HFFc6 (cell line): ENCODE measurements around the gene NPFF. TPM values are rescaled to one million over a fixed set of nuclear protein-coding genes. Genes with fewer than 3 reads are reported as not detected.

Experiments used
- DNase-seq: peaks from one replicate; pipeline ENCODE4 v3.0.0-alpha.2; 2018
- H3K27ac Mint-ChIP-seq: 2 replicates; pipeline ENCODE4 v1.8.0; 2020; ENCODE audit warnings: mild to moderate bottlenecking, mixed read lengths
- H3K27me3 Mint-ChIP-seq: 2 replicates; pipeline ENCODE4 v1.8.0; 2021; ENCODE audit warnings: mild to moderate bottlenecking, moderate library complexity, mixed read lengths; ENCODE audit not compliant: insufficient read depth
- H3K36me3 Mint-ChIP-seq: 2 replicates; pipeline ENCODE4 v1.8.0; 2021; ENCODE audit warnings: low read depth, mixed read lengths
- H3K4me1 Mint-ChIP-seq: 2 replicates; pipeline ENCODE4 v1.8.0; 2020; ENCODE audit warnings: low read depth, mixed read lengths
- H3K4me3 Mint-ChIP-seq: 2 replicates; pipeline ENCODE4 v1.8.0; 2020; ENCODE audit warnings: mild to moderate bottlenecking, moderate library complexity, mixed read lengths
- H3K9me3 Mint-ChIP-seq: 2 replicates; pipeline ENCODE4 v1.8.0; 2020; ENCODE audit warnings: mild to moderate bottlenecking, mixed read lengths
- CTCF ChIP-seq: fragments of 200-600 bp; sonication (generic); IDR thresholded peaks from 2 replicates; pipeline ENCODE4 v1.5.0; 2021; ENCODE audit warnings: antibody characterized with exemption, mild to moderate bottlenecking
- total RNA-seq, 6 experiments: library from RNA; stranded (reverse); fragmentation: NEBNext Ultra II Directional; extraction: Animal tissue kit (Norgen Biotek cat#: 25700); gene quantifications; 2 replicates in 1 of 6; 3 replicates in 5 of 6; pipeline ENCODE4 v1.2.3, GENCODE V29; 2021

Gene NPFF
- total RNA-seq, 6 experiments from 2014 or later, result not detected

GRCh38 chr12:53501615-53502181 lies 5.6 kb downstream of the NPFF start:
- Mint-ChIP-seq H3K9me3 (no peaks in the 10 kb centered on the region), H3K27ac (peak overlapping the region; percentile 91), H3K27me3 (peaks cover 5% of the 10 kb centered on the region), H3K36me3 (peaks cover 19% of the 10 kb centered on the region), H3K4me1 (peaks cover 68% of the 10 kb centered on the region), H3K4me3 (peak overlapping the region; percentile 89)
- no peak for DNase-seq
- no peak for TF ChIP-seq CTCF

- peaks cover 2% of the 10 kb centered on the region for H3K27me3 Mint-ChIP-seq
- H3K27ac Mint-ChIP-seq, result peak within 1 kb of the TSS; percentile 91
- H3K36me3 Mint-ChIP-seq, result peaks cover 16% of the 10 kb centered on the region
- no peaks in the 10 kb centered on the region for H3K9me3 Mint-ChIP-seq
- peak; percentile 99 for DNase-seq
- H3K4me3 Mint-ChIP-seq, result peak within 1 kb of the TSS; percentile 89
- H3K4me1 Mint-ChIP-seq, result peaks cover 68% of the 10 kb centered on the region
- TF ChIP-seq CTCF, result peak; percentile 7; the same call in 1 of the 2 replicates
These were observed 6.3 kb downstream of the NPFF start, which contains the start of gene TARBP2 for GRCh38 chr12:53500776-53501614. Gene TARBP2, plus strand, starts transcription at chr12:53501283. Its CDS starts 126 bp downstream, at chr12:53501409.

GRCh38 chr12:53500142-53500775 lies 7.0 kb downstream of the NPFF start:
- Mint-ChIP-seq H3K27me3 (no peaks in the 10 kb centered on the region; the same call in 1 of the 2 replicates), H3K27ac (peak overlapping the region; percentile 91), H3K4me3 (peak overlapping the region; percentile 89), H3K9me3 (no peaks in the 10 kb centered on the region), H3K4me1 (peaks cover 67% of the 10 kb centered on the region), H3K36me3 (peaks cover 10% of the 10 kb centered on the region)
- TF ChIP-seq CTCF, result no peak
- peak; percentile 47 for DNase-seq

GRCh38 chr12:53499266-53500141 lies 7.8 kb downstream of the NPFF start, which contains the start of gene MAP3K12:
Gene MAP3K12, minus strand, starts transcription at chr12:53499458. Its CDS starts 12,067 bp downstream, at chr12:53487391.
- H3K4me1 Mint-ChIP-seq, result peaks cover 59% of the 10 kb centered on the region
- peaks cover 4% of the 10 kb centered on the region for H3K36me3 Mint-ChIP-seq
- peak; percentile 44 for DNase-seq
- no peaks in the 10 kb centered on the region for H3K9me3 Mint-ChIP-seq
- H3K27me3 Mint-ChIP-seq, result no peaks in the 10 kb centered on the region; the same call in 1 of the 2 replicates
- peak within 1 kb of the TSS; percentile 91 for H3K27ac Mint-ChIP-seq
- peak within 1 kb of the TSS; percentile 89 for H3K4me3 Mint-ChIP-seq
- no peak for TF ChIP-seq CTCF

GRCh38 chr12:53498235-53498630 lies 9.1 kb downstream of the NPFF start:
- Mint-ChIP-seq H3K4me1 (peaks cover 69% of the 10 kb centered on the region), H3K36me3 (peaks cover 4% of the 10 kb centered on the region; the same call in 1 of the 2 replicates), H3K27me3 (peaks cover 1% of the 10 kb centered on the region), H3K27ac (peak overlapping the region; percentile 4; the same call in 1 of the 2 replicates), H3K9me3 (no peaks in the 10 kb centered on the region), H3K4me3 (peak overlapping the region; percentile 89)
- no peak for DNase-seq
- TF ChIP-seq CTCF, result no peak
